ENCODE measurements around the gene LPCAT1.

LPCAT1 gene

GRCh38 chr5:1445689-1446601, 77.8 kb downstream of the LPCAT1 start (continued):
- no peak for TF ChIP-seq PATZ1 (CRISPR knock-in tag; IDR thresholded peaks at IDR 0.05; ENCODE audit: borderline replicate concordance)
- TF ChIP-seq ZNF70 (CRISPR knock-in tag; IDR thresholded peaks at IDR 0.05) = no peak
- no peak for TF ChIP-seq CSDC2 (CRISPR knock-in tag; IDR thresholded peaks at IDR 0.05)
- no peak for TF ChIP-seq RARB (CRISPR knock-in tag; IDR thresholded peaks at IDR 0.05)
- TF ChIP-seq ZNF565 (CRISPR knock-in tag; conservative IDR thresholded peaks at IDR 0.05; ENCODE audit: low read depth) = no peak
- TF ChIP-seq ISL1 (CRISPR knock-in tag; IDR thresholded peaks at IDR 0.05) = no peak

GRCh38 chr5:1445313-1445688, 78.5 kb downstream of the LPCAT1 start, which contains the start of gene SLC6A3:
Gene SLC6A3, minus strand, starts transcription at chr5:1445440. Its CDS starts 2,243 bp downstream, at chr5:1443197.
- no peak for ATAC-seq
- TF ChIP-seq ARNTL (CRISPR knock-in tag; IDR thresholded peaks at IDR 0.05; ENCODE audit: borderline replicate concordance, low read depth) (no peak), ZFP3 (CRISPR knock-in tag; IDR thresholded peaks at IDR 0.05) (no peak), ZC3H10 (CRISPR knock-in tag; IDR thresholded peaks at IDR 0.05) (no peak)
- TF ChIP-seq, protein P1, sequence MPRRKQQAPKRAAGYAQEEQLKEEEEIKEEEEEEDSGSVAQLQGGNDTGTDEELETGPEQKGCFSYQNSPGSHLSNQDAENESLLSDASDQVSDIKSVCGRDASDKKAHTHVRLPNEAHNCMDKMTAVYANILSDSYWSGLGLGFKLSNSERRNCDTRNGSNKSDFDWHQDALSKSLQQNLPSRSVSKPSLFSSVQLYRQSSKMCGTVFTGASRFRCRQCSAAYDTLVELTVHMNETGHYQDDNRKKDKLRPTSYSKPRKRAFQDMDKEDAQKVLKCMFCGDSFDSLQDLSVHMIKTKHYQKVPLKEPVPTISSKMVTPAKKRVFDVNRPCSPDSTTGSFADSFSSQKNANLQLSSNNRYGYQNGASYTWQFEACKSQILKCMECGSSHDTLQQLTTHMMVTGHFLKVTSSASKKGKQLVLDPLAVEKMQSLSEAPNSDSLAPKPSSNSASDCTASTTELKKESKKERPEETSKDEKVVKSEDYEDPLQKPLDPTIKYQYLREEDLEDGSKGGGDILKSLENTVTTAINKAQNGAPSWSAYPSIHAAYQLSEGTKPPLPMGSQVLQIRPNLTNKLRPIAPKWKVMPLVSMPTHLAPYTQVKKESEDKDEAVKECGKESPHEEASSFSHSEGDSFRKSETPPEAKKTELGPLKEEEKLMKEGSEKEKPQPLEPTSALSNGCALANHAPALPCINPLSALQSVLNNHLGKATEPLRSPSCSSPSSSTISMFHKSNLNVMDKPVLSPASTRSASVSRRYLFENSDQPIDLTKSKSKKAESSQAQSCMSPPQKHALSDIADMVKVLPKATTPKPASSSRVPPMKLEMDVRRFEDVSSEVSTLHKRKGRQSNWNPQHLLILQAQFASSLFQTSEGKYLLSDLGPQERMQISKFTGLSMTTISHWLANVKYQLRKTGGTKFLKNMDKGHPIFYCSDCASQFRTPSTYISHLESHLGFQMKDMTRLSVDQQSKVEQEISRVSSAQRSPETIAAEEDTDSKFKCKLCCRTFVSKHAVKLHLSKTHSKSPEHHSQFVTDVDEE (CRISPR knock-in tag; IDR thresholded peaks at IDR 0.05) = no peak

- TF ChIP-seq GLIS3 (CRISPR knock-in tag; IDR thresholded peaks at IDR 0.05) (no peak), BACH2 (CRISPR knock-in tag; IDR thresholded peaks at IDR 0.05; ENCODE audit: borderline replicate concordance) (no peak), ZFP3 (CRISPR knock-in tag; IDR thresholded peaks at IDR 0.05) (no peak), PATZ1 (CRISPR knock-in tag; IDR thresholded peaks at IDR 0.05; ENCODE audit: borderline replicate concordance) (no peak), ZNF565 (CRISPR knock-in tag; conservative IDR thresholded peaks at IDR 0.05; ENCODE audit: low read depth) (no peak), ZNF70 (CRISPR knock-in tag; IDR thresholded peaks at IDR 0.05) (no peak), ZC3H10 (CRISPR knock-in tag; IDR thresholded peaks at IDR 0.05) (no peak)
- ATAC-seq = no peak
Measured at GRCh38 chr5:1444361-1445189, 79.2 kb downstream of the LPCAT1 start.

DNA sequence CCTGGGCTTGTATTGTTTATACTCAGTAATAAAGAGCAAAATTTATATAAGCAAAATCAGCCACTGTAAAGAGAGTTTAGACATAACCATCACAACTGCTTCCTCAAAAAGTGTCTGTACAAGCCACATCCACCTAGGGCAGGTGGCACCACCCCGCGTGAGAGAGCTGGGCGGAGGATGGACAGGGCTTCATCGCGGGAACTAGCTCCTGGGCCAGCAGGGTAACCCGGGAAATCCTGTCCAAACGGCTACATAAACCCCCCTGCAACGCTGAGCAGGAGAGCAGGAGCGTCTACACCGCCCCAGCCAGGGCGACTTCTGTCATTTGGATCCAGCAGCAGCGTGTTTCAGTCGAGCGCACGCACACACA, 79.8 kb downstream of the LPCAT1 start:
- no peak for ATAC-seq
- no peak for TF ChIP-seq PATZ1 (CRISPR knock-in tag; IDR thresholded peaks at IDR 0.05; ENCODE audit: borderline replicate concordance)
- no peak for TF ChIP-seq TCF4 (CRISPR knock-in tag; IDR thresholded peaks at IDR 0.05; ENCODE audit: borderline replicate concordance)
- no peak for TF ChIP-seq PPARA (CRISPR knock-in tag; IDR thresholded peaks at IDR 0.05; ENCODE audit: borderline replicate concordance)
- no peak for TF ChIP-seq SNAI2 (CRISPR knock-in tag; IDR thresholded peaks at IDR 0.05)
- no peak for TF ChIP-seq CSDC2 (CRISPR knock-in tag; IDR thresholded peaks at IDR 0.05)
- TF ChIP-seq POU6F1 (CRISPR knock-in tag; IDR thresholded peaks at IDR 0.05; ENCODE audit: borderline replicate concordance, low read depth) = no peak
- TF ChIP-seq RARB (CRISPR knock-in tag; IDR thresholded peaks at IDR 0.05) = no peak
- TF ChIP-seq, protein P2, sequence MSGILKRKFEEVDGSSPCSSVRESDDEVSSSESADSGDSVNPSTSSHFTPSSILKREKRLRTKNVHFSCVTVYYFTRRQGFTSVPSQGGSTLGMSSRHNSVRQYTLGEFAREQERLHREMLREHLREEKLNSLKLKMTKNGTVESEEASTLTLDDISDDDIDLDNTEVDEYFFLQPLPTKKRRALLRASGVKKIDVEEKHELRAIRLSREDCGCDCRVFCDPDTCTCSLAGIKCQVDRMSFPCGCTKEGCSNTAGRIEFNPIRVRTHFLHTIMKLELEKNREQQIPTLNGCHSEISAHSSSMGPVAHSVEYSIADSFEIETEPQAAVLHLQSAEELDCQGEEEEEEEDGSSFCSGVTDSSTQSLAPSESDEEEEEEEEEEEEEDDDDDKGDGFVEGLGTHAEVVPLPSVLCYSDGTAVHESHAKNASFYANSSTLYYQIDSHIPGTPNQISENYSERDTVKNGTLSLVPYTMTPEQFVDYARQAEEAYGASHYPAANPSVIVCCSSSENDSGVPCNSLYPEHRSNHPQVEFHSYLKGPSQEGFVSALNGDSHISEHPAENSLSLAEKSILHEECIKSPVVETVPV (CRISPR knock-in tag; IDR thresholded peaks at IDR 0.05) = no peak
- TF ChIP-seq, protein P1 (CRISPR knock-in tag; IDR thresholded peaks at IDR 0.05) = no peak
